Epithelial cell of esophagus (primary cell): ENCODE data around the gene SLC10A3.
A peak's percentile ranks its signal among the peaks of the same experiment; 100 is the strongest.

ENCODE experiments used
- DNase-seq: peaks from one replicate; pipeline ENCODE4 v3.0.0; 2010; ENCODE audit warnings: low read depth
- H3K4me3 ChIP-seq: 2 replicates; pipeline ENCODE4 v1.5.1; 2011; ENCODE audit warnings: mild to moderate bottlenecking, low read length, control low read depth
- TF ChIP-seq, protein P1 (sequence below): IDR thresholded peaks from 2 replicates; pipeline ENCODE4 v1.5.1; 2011; ENCODE audit warnings: low read depth, mild to moderate bottlenecking, low read length, control low read depth, inconsistent platforms; ENCODE audit not compliant: insufficient read depth; ENCODE audit errors: missing control alignments

SLC10A3 gene

DNA sequence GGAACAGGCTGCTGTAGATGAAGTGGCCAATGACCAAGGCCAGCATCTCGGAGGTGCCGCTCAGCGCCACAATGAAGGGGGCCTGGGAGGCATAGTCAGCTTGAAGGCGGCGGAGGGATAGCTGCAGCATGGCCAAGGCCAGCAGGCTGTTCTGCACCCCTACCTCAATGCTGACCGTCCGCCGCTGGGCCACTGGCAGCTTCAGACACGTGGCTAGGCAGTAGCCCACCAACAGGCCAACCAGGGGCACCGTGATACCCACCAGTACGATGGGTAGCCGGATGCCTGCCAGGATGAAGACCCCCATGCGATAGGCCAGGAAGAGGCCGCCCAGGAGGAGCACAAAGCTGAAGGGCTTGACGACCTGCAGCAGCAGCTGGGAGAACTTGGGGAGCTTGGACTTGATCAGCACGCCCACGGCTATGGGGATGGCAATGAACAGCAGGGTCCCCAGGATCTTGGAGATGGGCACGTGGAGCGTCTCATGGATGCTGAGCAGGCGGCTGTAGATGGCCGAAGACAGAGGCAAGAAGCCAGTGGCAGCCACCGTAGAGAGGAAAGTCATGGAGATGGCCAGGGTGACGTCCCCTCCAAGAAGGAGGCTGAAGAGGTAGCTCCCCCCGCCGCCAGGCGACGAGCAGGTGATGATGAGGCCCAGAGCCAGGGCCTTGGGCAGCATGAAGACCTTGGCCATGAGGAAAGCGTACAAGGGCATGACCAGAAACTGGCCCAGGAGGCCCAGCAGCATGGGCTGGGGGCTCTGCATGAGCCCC, 2.7 kb downstream of the SLC10A3 start:
- no peak overlapping the region for H3K4me3 ChIP-seq
- DNase-seq: no peak
- TF ChIP-seq, protein P1, sequence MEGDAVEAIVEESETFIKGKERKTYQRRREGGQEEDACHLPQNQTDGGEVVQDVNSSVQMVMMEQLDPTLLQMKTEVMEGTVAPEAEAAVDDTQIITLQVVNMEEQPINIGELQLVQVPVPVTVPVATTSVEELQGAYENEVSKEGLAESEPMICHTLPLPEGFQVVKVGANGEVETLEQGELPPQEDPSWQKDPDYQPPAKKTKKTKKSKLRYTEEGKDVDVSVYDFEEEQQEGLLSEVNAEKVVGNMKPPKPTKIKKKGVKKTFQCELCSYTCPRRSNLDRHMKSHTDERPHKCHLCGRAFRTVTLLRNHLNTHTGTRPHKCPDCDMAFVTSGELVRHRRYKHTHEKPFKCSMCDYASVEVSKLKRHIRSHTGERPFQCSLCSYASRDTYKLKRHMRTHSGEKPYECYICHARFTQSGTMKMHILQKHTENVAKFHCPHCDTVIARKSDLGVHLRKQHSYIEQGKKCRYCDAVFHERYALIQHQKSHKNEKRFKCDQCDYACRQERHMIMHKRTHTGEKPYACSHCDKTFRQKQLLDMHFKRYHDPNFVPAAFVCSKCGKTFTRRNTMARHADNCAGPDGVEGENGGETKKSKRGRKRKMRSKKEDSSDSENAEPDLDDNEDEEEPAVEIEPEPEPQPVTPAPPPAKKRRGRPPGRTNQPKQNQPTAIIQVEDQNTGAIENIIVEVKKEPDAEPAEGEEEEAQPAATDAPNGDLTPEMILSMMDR: no peak

DNA sequence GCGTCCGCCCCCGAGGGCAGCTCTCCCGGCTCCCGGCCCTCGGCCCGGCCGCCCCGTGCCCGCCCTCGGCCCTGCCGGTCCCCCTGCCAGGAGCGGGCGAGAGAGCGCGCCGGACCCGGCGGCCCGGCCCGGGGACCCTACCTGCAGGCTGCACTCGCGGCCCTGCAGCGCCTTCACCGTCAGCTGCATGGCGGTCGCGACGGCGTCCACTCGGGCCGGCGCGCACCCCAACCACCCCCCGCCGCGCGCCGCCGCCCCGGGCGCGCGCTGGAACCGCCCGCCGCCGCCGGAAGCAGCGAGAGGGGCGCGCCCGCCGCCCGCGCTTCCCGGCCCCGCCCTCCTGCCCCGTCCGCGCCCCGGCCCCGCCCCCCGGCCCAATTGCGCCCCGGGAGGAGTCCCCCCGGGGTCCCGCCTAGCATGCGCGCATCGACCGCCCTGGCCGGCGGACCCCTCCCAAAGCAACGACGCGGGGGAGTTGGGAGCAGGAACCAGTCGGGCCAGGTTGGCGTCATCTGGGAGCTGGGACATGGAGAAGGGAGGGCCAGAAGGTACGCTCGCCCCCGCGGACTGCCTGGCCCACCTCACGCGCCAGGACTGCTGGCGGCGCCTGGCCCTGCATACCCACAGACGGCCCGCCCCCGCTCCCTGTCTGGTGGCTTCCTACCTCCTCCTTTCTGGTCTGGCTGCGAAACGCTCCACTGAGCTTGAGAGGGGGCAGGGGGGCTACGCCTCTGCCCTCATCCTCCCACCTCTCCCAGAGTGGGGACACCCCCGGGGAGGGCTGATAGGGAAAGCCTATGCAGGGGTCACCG, 3.8 kb downstream of the SLC10A3 start, which contains the start of gene UBL4A:
UBL4A (minus strand) TSS at position 220 of the 812 bp plus-strand sequence; CDS start at position 189, 31 bp downstream.
- DNase-seq: peak; percentile 74
- peak within 1 kb of the TSS; percentile 46 for H3K4me3 ChIP-seq
- TF ChIP-seq, protein P1: no peak

DNA sequence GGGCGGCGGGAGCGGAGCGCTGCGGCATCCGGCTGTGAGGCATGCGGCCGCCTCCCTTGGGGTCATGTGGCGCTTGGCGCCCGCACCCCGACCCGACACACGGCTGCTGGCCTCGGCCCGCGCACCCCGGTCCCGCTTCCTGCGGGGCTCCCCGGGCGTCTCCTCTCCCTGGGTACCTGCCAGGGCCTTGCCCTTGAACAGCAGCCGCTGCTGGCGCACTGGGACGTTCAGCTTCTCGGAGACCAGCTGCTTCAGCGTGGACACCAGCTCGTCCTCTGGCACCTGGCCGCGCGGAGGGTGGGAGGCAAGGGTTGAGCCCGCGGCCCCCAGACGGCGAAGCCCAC, 4.4 kb downstream of the SLC10A3 start:
- TF ChIP-seq, protein P1: no peak
- peak overlapping the region; percentile 46 for H3K4me3 ChIP-seq
- DNase-seq: peak; percentile 16

GRCh38 chrX:154485150-154486051, 5.0 kb downstream of the SLC10A3 start:
- no peak for DNase-seq
- H3K4me3 ChIP-seq: peak overlapping the region; percentile 46
- TF ChIP-seq, protein P1: no peak

GRCh38 chrX:154484255-154485149, 5.9 kb downstream of the SLC10A3 start:
- peak; percentile 56 for DNase-seq
- no peak overlapping the region for H3K4me3 ChIP-seq
- TF ChIP-seq, protein P1: no peak

- TF ChIP-seq, protein P1: no peak
- H3K4me3 ChIP-seq: no peak overlapping the region
- no peak for DNase-seq
Measured at GRCh38 chrX:154483325-154483724, 7.1 kb downstream of the SLC10A3 start.
